HepG2 (cell line): Measurements from ENCODE around the gene MARF1. TPM values are rescaled to one million over a fixed set of nuclear protein-coding genes. Genes with fewer than 3 reads are reported as not detected.

ENCODE experiments used
- ATAC-seq: fragments of 200-7000 bp; cut with Tn5 transposase; 3 replicates; pipeline ENCODE4 v1.9.1; 2020; ENCODE audit warnings: mild to moderate bottlenecking, moderate library complexity
- BruUV-seq: library from RNA; stranded (reverse); fragments of 400-500 nt; replicated peaks from 2 replicates; lab custom pipeline; 2021; lab: Mats Ljungman, UMichigan
- CTCF ChIA-PET: fragments of 300-600 bp; formaldehyde crosslinking; extraction: SDS; loops from one replicate; lab custom pipeline; 2021; ENCODE audit warnings: low total read pairs, inconsistent platforms, low intra/inter-chr PET ratio; lab: Yijun Ruan, JAX
- POLR2A ChIA-PET: fragments of 350-600 bp; sonication (Branson Sonifier 250); formaldehyde crosslinking; loops from one replicate; lab custom pipeline; 2020; ENCODE audit warnings: antibody characterized with exemption, inconsistent platforms; lab: Yijun Ruan, JAX
- DNase-seq: peaks from one replicate; pipeline ENCODE4 v3.0.0-alpha.2; 2015; ENCODE audit warnings: low spot score
- FAIRE-seq: peaks from 3 replicates; lab custom pipeline; 2011; peaks lifted over from hg19 to GRCh38; lab: Jason Lieb, UNC
- H2AFZ ChIP-seq: one replicate; pipeline ENCODE4 v1.6.1; 2011; ENCODE audit warnings: low read length, inconsistent platforms
- H3K27ac ChIP-seq: fragments of 300-600 bp; 3 replicates; pipeline ENCODE4 v1.8.0; 2011; ENCODE audit warnings: mixed run types, mild to moderate bottlenecking, mixed read lengths, low read length, inconsistent platforms; ENCODE audit not compliant: insufficient read depth; ENCODE audit errors: extremely low read length
- H3K27me3 ChIP-seq, 2 experiments: fragments of 200-600 bp in 1 of 2; 2 replicates in 1 of 2; 3 replicates in 1 of 2; pipeline versions ENCODE4 v1.6.0 to v1.8.0; 2011; ENCODE audit warnings: low read length in 2 of 2, mild to moderate bottlenecking in 2 of 2, moderate library complexity in 2 of 2, inconsistent platforms in 1 of 2; ENCODE audit not compliant: insufficient read depth in 2 of 2, control insufficient read depth in 1 of 2
- H3K36me3 ChIP-seq, 2 experiments: fragments of 200-600 bp in 1 of 2; replicated peaks in 1 of 2; 2 replicates in 1 of 2; 3 replicates in 1 of 2; pipeline versions ENCODE4 v1.5.1 to v1.8.0; 2011; ENCODE audit warnings: low read length in 2 of 2, inconsistent platforms in 1 of 2; ENCODE audit not compliant: insufficient read depth in 2 of 2, control insufficient read depth in 1 of 2
- H3K4me1 ChIP-seq: 2 replicates; pipeline ENCODE4 v1.5.1; 2012; ENCODE audit warnings: low read length, inconsistent platforms; ENCODE audit not compliant: insufficient read depth
- H3K4me2 ChIP-seq: 2 replicates; pipeline ENCODE4 v1.6.0; 2011; ENCODE audit warnings: low read depth, low read length, inconsistent platforms
- H3K4me3 ChIP-seq, 3 experiments: fragments of 200-600 bp in 1 of 3; sonication (generic), shearing (Covaris generic) in 1 of 3; replicated peaks in 1 of 3; 2 replicates each; pipeline ENCODE4 v1.5.1; 2011 to 2016; ENCODE audit warnings: low read length in 3 of 3, inconsistent platforms in 2 of 3, low read depth in 2 of 3, mild to moderate bottlenecking in 2 of 3, control low read depth in 1 of 3, mixed read lengths in 1 of 3; ENCODE audit not compliant: insufficient read depth in 1 of 3
- H3K79me2 ChIP-seq: one replicate; pipeline ENCODE4 v1.6.1; 2011; ENCODE audit warnings: low read length, inconsistent platforms; ENCODE audit not compliant: insufficient read depth
- H3K9ac ChIP-seq: 2 replicates; pipeline ENCODE4 v1.6.0; 2011; ENCODE audit warnings: mild to moderate bottlenecking, low read depth, low read length, inconsistent platforms; ENCODE audit not compliant: insufficient read depth
- H3K9me3 ChIP-seq: 2 replicates; pipeline ENCODE4 v1.5.1; 2012; ENCODE audit warnings: mild to moderate bottlenecking, low read length
- H4K20me1 ChIP-seq: 2 replicates; pipeline ENCODE4 v1.6.0; 2011; ENCODE audit warnings: inconsistent platforms, mild to moderate bottlenecking, low read length, moderate library complexity; ENCODE audit not compliant: insufficient read depth
- BRD4 ChIP-seq: sonication (generic); formaldehyde crosslinking; IDR thresholded peaks from 2 replicates; pipeline ENCODE4 v1.4.0; 2020; ENCODE audit warnings: missing genetic modification reagents
- GPN1 ChIP-seq: sonication (generic); formaldehyde crosslinking; IDR thresholded peaks from 2 replicates; pipeline ENCODE4 v1.5.1; 2020; ENCODE audit warnings: missing genetic modification reagents, borderline replicate concordance
- KAT8 ChIP-seq: IDR thresholded peaks from 2 replicates; pipeline ENCODE4 v1.6.1; 2016; ENCODE audit warnings: missing genetic modification reagents, missing compliant biosample characterization
- SP5 ChIP-seq: IDR thresholded peaks from 2 replicates; pipeline ENCODE4 v1.6.1; 2016; ENCODE audit warnings: low read depth, borderline replicate concordance
- WIZ ChIP-seq: sonication (generic); formaldehyde crosslinking; IDR thresholded peaks from 2 replicates; pipeline ENCODE4 v1.5.1; 2020; ENCODE audit warnings: mild to moderate bottlenecking, missing genetic modification reagents
- XRCC5 ChIP-seq: fragments of 200-400 bp; formaldehyde crosslinking; optimal IDR thresholded peaks from 2 replicates; pipeline ENCODE3; 2017; ENCODE audit warnings: mild to moderate bottlenecking, low read length
- ZNF160 ChIP-seq: sonication (generic); formaldehyde crosslinking; IDR thresholded peaks from 2 replicates; pipeline ENCODE4 v1.8.0; 2022; ENCODE audit warnings: mild to moderate bottlenecking, inconsistent platforms, missing genetic modification reagents
- ZNF816 ChIP-seq: sonication (generic); formaldehyde crosslinking; IDR thresholded peaks from 2 replicates; pipeline ENCODE4 v1.8.0; 2022; ENCODE audit warnings: missing genetic modification reagents, mild to moderate bottlenecking, borderline replicate concordance
- ZSCAN31 ChIP-seq: sonication (generic); formaldehyde crosslinking; IDR thresholded peaks from 2 replicates; pipeline ENCODE4 v1.5.0; 2020; ENCODE audit warnings: low read depth, mild to moderate bottlenecking, missing genetic modification reagents
- WGBS: methylation state at CpG from one replicate; pipeline ENCODE4 v1.1.6; 2017; ENCODE audit warnings: low lambda C conversion rate; 5-methylcytosine and 5-hydroxymethylcytosine counted together
- in situ Hi-C: cut with HindIII; loops from 2 replicates; pipeline ENCODE4 v1.10.0; 2017; ENCODE audit warnings: low pct_unique_long_range_greater_than_20kb; ENCODE audit not compliant: extremely low pct_ligation_motif_present
- intact Hi-C: fragments of 100-400 bp; cut with micrococcal nuclease; formaldehyde crosslinking; loops from one replicate; pipeline ENCODE4 v1.10.0; 2022; ENCODE audit not compliant: unreplicated experiment
- polyA plus RNA-seq, 8 experiments: library from polyadenylated mRNA; depleted of rRNA in 3 of 8; stranded (reverse) in 7 of 8; unstranded in 1 of 8; fragments of >200 nt; fragmentation: Illumina TruSeq in 4 of 8; extraction: Trizol in 4 of 8; gene quantifications; 2 replicates each; pipeline versions ENCODE4 v1.2.1 to v1.2.3, GENCODE V29; 2011 to 2016; ENCODE audit warnings: low read depth in 4 of 8, missing spikeins in 1 of 8, mixed read lengths in 1 of 8; ENCODE audit not compliant: insufficient read depth in 1 of 8
- total RNA-seq, 5 experiments: library from RNA; depleted of rRNA; stranded (reverse); fragments of >200 nt; fragmentation: Illumina TruSeq; extraction: Trizol; gene quantifications; 2 replicates each; pipeline ENCODE4 v1.2.3, GENCODE V29; 2016; ENCODE audit warnings: low read depth in 1 of 5

MARF1 gene
- total and polyA plus RNA-seq, 2 of the 13 experiments (the other 11 are each of a cell fraction or from before 2014, with no cell fraction given) = 8.7 to 20.7 TPM

GRCh38 chr16:15648135-15648730 is 5.3 kb upstream of the MARF1 start:
- H3K4me3 ChIP-seq = no peak overlapping the region
- peaks cover 30% of the 10 kb centered on the region for H3K79me2 ChIP-seq
- WGBS = 86% methylated on average over 9 of the region's 9 CpGs
- DNase-seq (no peak), ATAC-seq (no peak), FAIRE-seq (no peak)
- no peak overlapping the region for H3K9ac ChIP-seq
- no peaks in the 10 kb centered on the region; a peak in 1 of 5 replicates for H3K36me3 ChIP-seq
- CTCF ChIA-PET = no interaction called here
- no peaks in the 10 kb centered on the region for H3K9me3 ChIP-seq
- POLR2A ChIA-PET = no interaction called here
- intact Hi-C loops = no loop called here
- no peak overlapping the region for H3K27ac ChIP-seq
- H2AFZ ChIP-seq = no peak overlapping the region
- in situ Hi-C loops = no loop called here
- BruUV-seq = no TSS peak
- peaks cover 5% of the 10 kb centered on the region; the same call in 1 of the 2 replicates for H4K20me1 ChIP-seq
- H3K4me2 ChIP-seq = no peak overlapping the region
- TF ChIP-seq ZSCAN31 (CRISPR knock-in tag) (no peak), WIZ (CRISPR knock-in tag) (no peak), ZNF160 (CRISPR knock-in tag) (no peak), GPN1 (CRISPR knock-in tag) (no peak), ZNF816 (no peak), XRCC5 (no peak), SP5 (CRISPR knock-in tag) (no peak), BRD4 (no peak), KAT8 (CRISPR knock-in tag) (no peak)
- peaks cover 59% of the 10 kb centered on the region for H3K4me1 ChIP-seq
- peaks cover 0 to 6% of the 10 kb centered on the region in 2 experiments; a peak in 1 of 5 replicates for H3K27me3 ChIP-seq
